SU-DHL-6 (cell line): ENCODE measurements around the gene ERBB4.

Source experiments
- CTCF ChIP-seq: fragments of 200-600 bp; sonication (generic); IDR thresholded peaks from one replicate; pipeline ENCODE4 v1.5.1; 2017; ENCODE audit warnings: antibody characterized with exemption, mild to moderate bottlenecking, low read length, moderate library complexity; ENCODE audit not compliant: insufficient read depth, poor library complexity, severe bottlenecking
- EZH2phosphoT487 ChIP-seq: fragments of 200-600 bp; sonication (generic), shearing (Covaris generic); conservative IDR thresholded peaks from 2 replicates; pipeline ENCODE4 v1.6.1; 2018; ENCODE audit warnings: mild to moderate bottlenecking, antibody characterized with exemption, low read length, moderate library complexity, mixed read lengths

DNA sequence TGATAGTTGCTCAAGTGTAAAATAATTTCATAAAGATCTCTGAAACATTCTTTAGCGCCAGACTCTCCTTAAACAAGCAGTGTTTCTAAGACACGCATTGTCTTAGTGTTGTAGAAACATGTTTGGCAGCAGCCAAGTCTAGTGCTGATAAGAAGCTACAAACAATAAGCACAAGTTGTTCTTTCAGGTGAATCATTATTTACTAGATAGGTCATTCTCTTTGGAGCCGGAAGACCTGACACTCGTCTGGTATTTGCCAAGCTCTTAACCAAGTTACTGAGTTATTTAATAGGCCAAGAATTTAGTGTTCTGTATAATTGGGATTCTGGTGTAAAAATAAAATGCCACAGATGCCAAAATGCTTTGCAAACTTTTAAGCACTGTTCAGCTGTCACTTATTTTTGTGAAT, 1130.1 kb downstream of the ERBB4 start:
- TF ChIP-seq CTCF (no peak), EZH2phosphoT487 (no peak)
